Trophoblast cell (in vitro differentiated cells and primary cell): Measurements from ENCODE around the gene LOXL3.

ENCODE experiments used
- DNase-seq, 2 donors: peaks; one replicate each; pipeline ENCODE4 v3.0.0-alpha.2; 2016
- H2AFZ ChIP-seq: 2 replicates; pipeline ENCODE4 v1.6.1; 2013; ENCODE audit warnings: low read length, moderate library complexity, mild to moderate bottlenecking; ENCODE audit not compliant: insufficient read depth, poor library complexity
- H2AK5ac ChIP-seq: 2 replicates; pipeline ENCODE4 v1.6.1; 2013; ENCODE audit warnings: mild to moderate bottlenecking, low read length
- H2BK120ac ChIP-seq: 2 replicates; pipeline ENCODE4 v1.6.1; 2013; ENCODE audit warnings: low read length, mild to moderate bottlenecking, moderate library complexity; ENCODE audit not compliant: insufficient read depth, poor library complexity
- H2BK12ac ChIP-seq: 2 replicates; pipeline ENCODE4 v1.6.1; 2013; ENCODE audit warnings: mild to moderate bottlenecking, low read length, moderate library complexity
- H2BK5ac ChIP-seq: 2 replicates; pipeline ENCODE4 v1.6.1; 2013; ENCODE audit warnings: low read length, low read depth, moderate library complexity, mild to moderate bottlenecking; ENCODE audit not compliant: poor library complexity
- H3K14ac ChIP-seq: 2 replicates; pipeline ENCODE4 v1.6.1; 2013; ENCODE audit warnings: mild to moderate bottlenecking, low read length
- H3K18ac ChIP-seq: 2 replicates; pipeline ENCODE4 v1.6.1; 2013; ENCODE audit warnings: mild to moderate bottlenecking, low read length
- H3K23ac ChIP-seq: 2 replicates; pipeline ENCODE4 v1.6.1; 2013; ENCODE audit warnings: low read length
- H3K27ac ChIP-seq: 2 replicates; pipeline ENCODE4 v1.5.1; 2013; ENCODE audit warnings: low read depth, mild to moderate bottlenecking, inconsistent platforms, low read length, moderate library complexity
- H3K27me3 ChIP-seq: 2 replicates; pipeline ENCODE4 v1.6.1; 2013; ENCODE audit warnings: inconsistent platforms, mild to moderate bottlenecking, low read length, moderate library complexity; ENCODE audit not compliant: insufficient read depth
- H3K36me3 ChIP-seq, 2 experiments: 1 replicate in 1 of 2; 2 replicates in 1 of 2; pipeline ENCODE4 v1.6.1; 2013; ENCODE audit warnings: low read length in 2 of 2, mild to moderate bottlenecking in 2 of 2, moderate library complexity in 1 of 2; ENCODE audit not compliant: insufficient read depth in 2 of 2, control insufficient read depth in 1 of 2
- H3K4ac ChIP-seq: 2 replicates; pipeline ENCODE4 v1.6.1; 2013; ENCODE audit warnings: low read depth, mild to moderate bottlenecking, low read length, moderate library complexity
- H3K4me1 ChIP-seq, 2 experiments: 1 replicate in 1 of 2; 2 replicates in 1 of 2; pipeline ENCODE4 v1.6.1; 2013; ENCODE audit warnings: low read length in 2 of 2, mild to moderate bottlenecking in 2 of 2, moderate library complexity in 1 of 2; ENCODE audit not compliant: insufficient read depth in 2 of 2, control insufficient read depth in 1 of 2
- H3K4me2 ChIP-seq: 2 replicates; pipeline ENCODE4 v1.6.1; 2013; ENCODE audit warnings: inconsistent platforms, mild to moderate bottlenecking, low read length, moderate library complexity
- H3K4me3 ChIP-seq: 2 replicates; pipeline ENCODE4 v1.5.1; 2013; ENCODE audit warnings: mild to moderate bottlenecking, low read depth, low read length, inconsistent platforms
- H3K79me1 ChIP-seq: one replicate; pipeline ENCODE4 v1.6.1; 2013; ENCODE audit warnings: low read length
- H3K79me2 ChIP-seq: 2 replicates; pipeline ENCODE4 v1.6.1; 2013; ENCODE audit warnings: low read length, mild to moderate bottlenecking; ENCODE audit not compliant: control insufficient read depth, insufficient read depth, poor library complexity
- H3K9ac ChIP-seq: 2 replicates; pipeline ENCODE4 v1.6.1; 2013; ENCODE audit warnings: mild to moderate bottlenecking, low read length
- H3K9me3 ChIP-seq: 2 replicates; pipeline ENCODE4 v1.6.1; 2013; ENCODE audit warnings: low read depth, mild to moderate bottlenecking, control low read depth, inconsistent platforms, low read length; ENCODE audit not compliant: insufficient read depth
- H4K12ac ChIP-seq: 2 replicates; pipeline ENCODE4 v1.6.1; 2013; ENCODE audit warnings: low read depth, mild to moderate bottlenecking, low read length, moderate library complexity
- H4K8ac ChIP-seq: 2 replicates; pipeline ENCODE4 v1.6.1; 2013; ENCODE audit warnings: low read depth, mild to moderate bottlenecking, low read length, moderate library complexity
- H4K91ac ChIP-seq: one replicate; pipeline ENCODE4 v1.6.1; 2013; ENCODE audit warnings: low read depth, mild to moderate bottlenecking, low read length, moderate library complexity
- WGBS: extraction: QIAGEN DNeasy Blood & Tissue Kit; methylation state at CpG from one replicate; pipeline ENCODE4 v1.1.7; 2013; ENCODE audit warnings: missing lambda C conversion rate; ENCODE audit not compliant: insufficient read length, insufficient coverage; ENCODE audit errors: extremely low coverage; 5-methylcytosine and 5-hydroxymethylcytosine counted together

Gene LOXL3

DNA sequence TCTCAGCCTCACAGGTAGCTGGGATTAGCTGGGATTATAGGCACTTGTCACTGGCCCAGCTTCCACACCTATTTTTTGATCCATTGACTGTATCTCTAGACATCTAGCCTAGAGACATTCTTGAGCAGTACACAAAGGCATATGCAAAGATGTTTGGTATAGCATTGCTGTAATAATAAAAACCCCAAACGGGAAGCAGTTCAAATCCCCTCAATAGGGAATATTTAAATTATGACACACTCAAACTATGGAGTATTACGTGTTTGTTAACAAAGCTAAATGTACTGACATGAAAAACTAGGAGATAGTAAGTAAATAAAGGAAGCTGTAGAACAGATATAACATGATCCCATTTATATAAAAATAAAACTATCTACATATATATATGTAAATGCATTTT lies 28.4 kb upstream of the LOXL3 start:
- Histone ChIP-seq H2BK5ac (no peak overlapping the region), H2AFZ (no peak overlapping the region), H3K18ac (no peak overlapping the region), H3K36me3 (no peaks in the 10 kb centered on the region), H3K4me3 (no peak overlapping the region), H4K8ac (no peak overlapping the region), H3K9ac (no peak overlapping the region), H2AK5ac (no peak overlapping the region), H3K4me2 (no peak overlapping the region), H3K79me2 (no peaks in the 10 kb centered on the region), H3K79me1 (peaks cover 2% of the 10 kb centered on the region), H2BK120ac (no peak overlapping the region), H3K4ac (no peak overlapping the region), H3K27ac (no peak overlapping the region), H3K9me3 (no peaks in the 10 kb centered on the region), H3K14ac (no peak overlapping the region), H4K12ac (no peak overlapping the region), H3K23ac (no peak overlapping the region), H2BK12ac (no peak overlapping the region), H3K4me1 (peaks cover 3% of the 10 kb centered on the region in 2 experiments), H3K27me3 (no peaks in the 10 kb centered on the region), H4K91ac (no peak overlapping the region)
- WGBS = no CpG with 5 or more reads among the region's 2 CpGs
- DNase-seq = no peak

DNA sequence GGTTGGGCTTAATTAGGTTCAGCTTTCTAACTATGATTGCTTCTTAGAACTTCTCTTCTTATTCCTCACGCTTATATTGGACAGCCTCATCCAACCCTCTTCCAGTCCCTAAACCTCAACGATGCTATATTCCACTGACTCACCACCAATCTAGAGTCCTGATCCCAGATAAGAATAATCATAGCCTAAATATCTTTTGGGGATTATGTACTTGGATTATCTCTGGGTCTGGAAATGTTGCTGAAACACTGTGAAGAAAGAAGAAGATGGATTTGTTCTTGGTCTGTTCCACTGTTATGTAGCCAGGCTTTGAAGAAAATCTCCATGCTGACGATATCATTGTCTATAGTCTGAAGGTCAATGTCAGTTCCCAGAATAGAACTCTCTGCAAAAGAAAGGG lies 27.7 kb upstream of the LOXL3 start:
- Histone ChIP-seq H3K4me1 (peaks cover 3% of the 10 kb centered on the region in 2 experiments), H3K9me3 (no peaks in the 10 kb centered on the region), H2BK120ac (no peak overlapping the region), H3K18ac (no peak overlapping the region), H3K79me1 (peaks cover 2% of the 10 kb centered on the region), H3K23ac (no peak overlapping the region), H4K8ac (no peak overlapping the region), H3K9ac (no peak overlapping the region), H3K27me3 (no peaks in the 10 kb centered on the region), H3K27ac (no peak overlapping the region), H4K91ac (no peak overlapping the region), H3K79me2 (no peaks in the 10 kb centered on the region), H3K4me2 (no peak overlapping the region), H2AK5ac (no peak overlapping the region), H2BK5ac (no peak overlapping the region), H3K36me3 (no peaks in the 10 kb centered on the region), H2BK12ac (no peak overlapping the region), H2AFZ (no peak overlapping the region), H3K4ac (no peak overlapping the region), H3K14ac (no peak overlapping the region), H3K4me3 (no peak overlapping the region), H4K12ac (no peak overlapping the region)
- no CpG with 5 or more reads among the region's 3 CpGs for WGBS
- no peak for DNase-seq

DNA sequence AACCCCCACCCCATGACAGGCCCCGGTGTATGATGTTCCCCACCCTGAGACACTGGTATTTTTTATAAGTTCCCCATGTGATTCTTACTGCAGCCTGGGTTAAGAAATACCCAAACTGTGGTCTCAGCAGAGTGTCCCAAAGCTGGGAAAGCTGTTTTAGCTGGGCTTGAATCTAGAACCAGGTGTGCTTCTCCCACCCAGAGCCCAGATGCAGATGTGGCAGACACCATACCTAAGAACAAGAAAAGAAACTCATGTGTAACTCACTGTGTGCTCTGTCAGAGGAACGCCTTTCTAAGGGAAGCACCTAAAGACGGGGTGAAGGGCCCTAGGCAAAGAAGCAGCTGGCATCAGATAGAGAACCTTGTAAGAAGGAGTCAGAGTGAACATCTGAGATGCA lies 24.7 kb upstream of the LOXL3 start:
- no peak overlapping the region for H3K18ac ChIP-seq
- no peak overlapping the region for H2AK5ac ChIP-seq
- H3K4me1 ChIP-seq = peaks cover 3% of the 10 kb centered on the region in 2 experiments
- no CpG with 5 or more reads among the region's 3 CpGs for WGBS
- H3K23ac ChIP-seq = no peak overlapping the region
- no peaks in the 10 kb centered on the region for H3K79me2 ChIP-seq
- no peaks in the 10 kb centered on the region for H3K27me3 ChIP-seq
- DNase-seq = no peak
- no peak overlapping the region for H3K4me2 ChIP-seq
- H4K8ac ChIP-seq = no peak overlapping the region
- H3K4ac ChIP-seq = no peak overlapping the region
- H2BK5ac ChIP-seq = no peak overlapping the region
- H3K9me3 ChIP-seq = no peaks in the 10 kb centered on the region
- no peak overlapping the region for H3K9ac ChIP-seq
- H3K27ac ChIP-seq = no peak overlapping the region
- no peaks in the 10 kb centered on the region for H3K36me3 ChIP-seq
- no peak overlapping the region for H2BK120ac ChIP-seq
- H3K14ac ChIP-seq = no peak overlapping the region
- no peak overlapping the region for H2BK12ac ChIP-seq
- H3K79me1 ChIP-seq = peaks cover 2% of the 10 kb centered on the region
- no peak overlapping the region for H2AFZ ChIP-seq
- H4K12ac ChIP-seq = no peak overlapping the region
- H4K91ac ChIP-seq = no peak overlapping the region
- no peak overlapping the region for H3K4me3 ChIP-seq

DNA sequence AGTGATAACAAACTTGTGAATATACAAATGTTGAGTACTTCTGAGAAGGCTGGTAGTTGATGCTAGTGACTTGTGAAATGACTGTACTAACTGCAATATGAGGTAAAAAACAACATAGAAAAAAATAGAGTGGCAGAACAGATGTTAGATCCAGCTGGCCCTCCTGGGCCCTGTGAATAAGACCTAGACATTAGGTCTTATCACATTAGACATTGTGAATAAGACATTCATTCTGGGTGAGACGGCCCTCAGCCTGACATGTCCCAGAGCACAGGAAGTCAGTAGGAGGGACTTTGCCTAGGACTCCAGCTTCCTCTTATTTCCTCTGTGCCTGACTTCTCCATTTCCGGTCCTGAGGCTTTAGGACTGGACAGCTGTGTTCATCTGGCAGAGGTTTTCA lies 23.7 kb upstream of the LOXL3 start:
- no peaks in the 10 kb centered on the region for H3K4me1 ChIP-seq
- no CpG with 5 or more reads among the region's 2 CpGs for WGBS

More for the DNA sequence above, 23.7 kb upstream of the LOXL3 start:
- H3K4me2 ChIP-seq = no peak overlapping the region
- H4K12ac ChIP-seq = no peak overlapping the region
- no peak for DNase-seq
- H3K23ac ChIP-seq = no peak overlapping the region
- no peak overlapping the region for H3K27ac ChIP-seq
- no peaks in the 10 kb centered on the region for H3K79me2 ChIP-seq
- no peak overlapping the region for H2BK5ac ChIP-seq
- no peak overlapping the region for H3K4me3 ChIP-seq
- no peak overlapping the region for H4K91ac ChIP-seq
- no peak overlapping the region for H2AFZ ChIP-seq
- no peak overlapping the region for H3K9ac ChIP-seq
- no peak overlapping the region for H2BK120ac ChIP-seq
- H3K36me3 ChIP-seq = no peaks in the 10 kb centered on the region
- no peaks in the 10 kb centered on the region for H3K79me1 ChIP-seq
- H3K14ac ChIP-seq = no peak overlapping the region
- H2AK5ac ChIP-seq = no peak overlapping the region
- no peak overlapping the region for H3K18ac ChIP-seq
- H4K8ac ChIP-seq = no peak overlapping the region
- no peaks in the 10 kb centered on the region for H3K9me3 ChIP-seq
- no peak overlapping the region for H3K4ac ChIP-seq
- H3K27me3 ChIP-seq = no peaks in the 10 kb centered on the region
- no peak overlapping the region for H2BK12ac ChIP-seq
